ENCODE data around the gene DYNLT2B. TPM values are rescaled to one million over a fixed set of nuclear protein-coding genes. Genes with fewer than 3 reads are reported as not detected.

DYNLT2B gene
- total RNA-seq, 1 experiment from 2014 or later = 22.3 TPM

DNA sequence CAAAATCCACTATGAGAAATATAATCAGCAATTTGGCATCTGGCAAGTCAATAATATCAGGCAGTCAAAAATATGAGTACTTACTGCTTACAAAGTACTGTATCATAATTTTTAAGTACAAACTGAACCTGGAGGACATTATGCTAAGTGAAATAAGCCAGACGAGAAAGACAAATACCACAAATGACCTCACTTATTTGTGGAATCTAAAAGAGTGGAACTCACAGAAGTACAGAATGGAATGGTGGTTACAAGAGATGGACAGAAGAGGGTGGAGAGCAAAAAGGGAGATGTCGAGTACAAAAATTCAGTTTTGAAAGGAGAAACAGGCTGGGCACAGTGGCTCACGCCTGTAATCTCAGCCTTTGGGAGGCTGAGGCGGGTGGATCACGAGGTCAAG, 42.9 kb downstream of the DYNLT2B start:
- CTCF ChIA-PET = no interaction called here
- POLR2A ChIA-PET = interaction anchor here (0.8 kb wide), 1 partner anchor 22 kb away, joined by 5 read pairs; no protein-coding TSS in a partner anchor
- intact Hi-C loops (cut with micrococcal nuclease) = no loop called here
- Mint-ChIP-seq H3K9me3 (ENCODE audit: unreplicated experiment) (no peaks in the 10 kb centered on the region), H3K27me3 (ENCODE audit: insufficient read depth, unreplicated experiment) (no peaks in the 10 kb centered on the region), H3K36me3 (ENCODE audit: insufficient read depth, unreplicated experiment) (peaks cover 20% of the 10 kb centered on the region), H3K4me1 (ENCODE audit: insufficient read depth, unreplicated experiment) (peaks cover 27% of the 10 kb centered on the region), H3K4me3 (ENCODE audit: unreplicated experiment) (no peak overlapping the region), H3K27ac (ENCODE audit: low read depth, unreplicated experiment) (no peak overlapping the region)
- DNase-seq (ENCODE audit: unreplicated experiment) = no peak
- BruUV-seq (replicated peaks) = no TSS peak
- no peak for TF ChIP-seq CTCF (IDR thresholded peaks at IDR 0.05; ENCODE audit: unreplicated experiment)

DNA sequence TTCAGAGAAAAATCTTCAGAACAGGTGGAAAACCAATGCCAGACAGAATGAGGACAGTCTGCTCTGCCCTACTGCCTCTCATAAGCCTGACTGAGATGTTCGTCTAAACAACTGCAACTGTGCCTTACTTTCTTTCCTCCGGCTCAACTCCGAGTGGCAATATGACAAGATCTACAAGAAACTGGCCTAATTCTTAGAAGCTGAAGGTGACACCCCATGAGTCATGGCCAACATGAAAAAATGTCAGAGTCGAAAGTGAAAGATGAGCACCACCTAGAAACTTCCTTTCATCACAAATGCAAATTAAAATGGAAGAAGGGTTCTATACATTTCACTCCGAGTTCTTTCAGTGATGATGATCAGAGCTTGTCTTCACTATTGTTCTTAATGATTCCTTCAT, 43.5 kb downstream of the DYNLT2B start:
- Mint-ChIP-seq H3K36me3 (ENCODE audit: insufficient read depth, unreplicated experiment) (peaks cover 23% of the 10 kb centered on the region), H3K27me3 (ENCODE audit: insufficient read depth, unreplicated experiment) (no peaks in the 10 kb centered on the region), H3K4me1 (ENCODE audit: insufficient read depth, unreplicated experiment) (peaks cover 28% of the 10 kb centered on the region), H3K4me3 (ENCODE audit: unreplicated experiment) (no peak overlapping the region), H3K27ac (ENCODE audit: low read depth, unreplicated experiment) (peak overlapping the region; percentile 46), H3K9me3 (ENCODE audit: unreplicated experiment) (no peaks in the 10 kb centered on the region)
- DNase-seq (ENCODE audit: unreplicated experiment) = peak; percentile 53
- intact Hi-C loops (cut with micrococcal nuclease) = no loop called here
- no peak for TF ChIP-seq CTCF (IDR thresholded peaks at IDR 0.05; ENCODE audit: unreplicated experiment)
- POLR2A ChIA-PET = interaction anchor here (0.8 kb wide), 1 partner anchor 21 kb away, joined by 5 read pairs; no protein-coding TSS in a partner anchor
- BruUV-seq (replicated peaks) = no TSS peak
- CTCF ChIA-PET = no interaction called here

- peaks cover 22% of the 10 kb centered on the region for H3K4me1 Mint-ChIP-seq (ENCODE audit: insufficient read depth, unreplicated experiment)
- DNase-seq (ENCODE audit: unreplicated experiment) = no peak
- H3K27me3 Mint-ChIP-seq (ENCODE audit: insufficient read depth, unreplicated experiment) = no peaks in the 10 kb centered on the region
- H3K9me3 Mint-ChIP-seq (ENCODE audit: unreplicated experiment) = no peaks in the 10 kb centered on the region
- CTCF ChIA-PET = interaction anchor here (1.2 kb wide), 1 partner anchor 249 kb away, joined by 3 read pairs; no protein-coding TSS in a partner anchor
- H3K27ac Mint-ChIP-seq (ENCODE audit: low read depth, unreplicated experiment) = no peak overlapping the region
- no peak for TF ChIP-seq CTCF (IDR thresholded peaks at IDR 0.05; ENCODE audit: unreplicated experiment)
- intact Hi-C loops (cut with micrococcal nuclease) = no loop called here
- peaks cover 32% of the 10 kb centered on the region for H3K36me3 Mint-ChIP-seq (ENCODE audit: insufficient read depth, unreplicated experiment)
- BruUV-seq (replicated peaks) = no TSS peak
- H3K4me3 Mint-ChIP-seq (ENCODE audit: unreplicated experiment) = no peak overlapping the region
- POLR2A ChIA-PET = no interaction called here
Measured at GRCh38 chr3:196273655-196274054, 44.4 kb downstream of the DYNLT2B start.

DNA sequence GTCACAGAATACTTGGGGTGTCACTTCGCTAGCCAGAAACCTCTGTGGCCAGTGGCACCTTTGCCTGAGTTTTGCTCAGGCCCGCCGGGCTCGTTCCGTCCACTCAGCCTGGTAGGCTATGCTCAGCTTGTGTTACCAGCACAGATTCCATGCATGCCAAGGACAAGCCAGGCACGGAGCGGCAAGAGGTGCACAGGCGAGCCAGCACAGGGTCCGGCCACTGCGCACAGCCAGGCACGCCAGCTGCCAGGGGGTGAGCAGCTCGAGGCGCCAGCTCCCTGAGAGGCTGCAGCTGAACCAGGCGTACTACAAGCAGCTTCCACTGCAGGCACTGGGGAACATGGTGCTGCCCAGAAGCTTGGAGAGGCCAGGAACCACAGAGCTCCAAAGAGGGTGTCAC, 45.2 kb downstream of the DYNLT2B start:
- ChIA-PET POLR2A (interaction anchor here (0.6 to 0.7 kb wide), 2 partner anchors 8 to 67 kb away, joined by 3 read pairs; no protein-coding TSS in a partner anchor), CTCF (interaction anchor here (0.5 to 1.2 kb wide), 5 partner anchors 8 to 273 kb away, joined by 3 to 4 read pairs (median 4); no protein-coding TSS in a partner anchor)
- H3K9me3 Mint-ChIP-seq (ENCODE audit: unreplicated experiment) = no peaks in the 10 kb centered on the region
- intact Hi-C loops (cut with micrococcal nuclease) = no loop called here
- H3K4me1 Mint-ChIP-seq (ENCODE audit: insufficient read depth, unreplicated experiment) = peaks cover 16% of the 10 kb centered on the region
- no peak for TF ChIP-seq CTCF (IDR thresholded peaks at IDR 0.05; ENCODE audit: unreplicated experiment)
- no peaks in the 10 kb centered on the region for H3K27me3 Mint-ChIP-seq (ENCODE audit: insufficient read depth, unreplicated experiment)
- no peak overlapping the region for H3K4me3 Mint-ChIP-seq (ENCODE audit: unreplicated experiment)
- no TSS peak for BruUV-seq (replicated peaks)
- peaks cover 36% of the 10 kb centered on the region for H3K36me3 Mint-ChIP-seq (ENCODE audit: insufficient read depth, unreplicated experiment)
- H3K27ac Mint-ChIP-seq (ENCODE audit: low read depth, unreplicated experiment) = no peak overlapping the region
- DNase-seq (ENCODE audit: unreplicated experiment) = no peak

Measured in MCF 10A (cell line).